H9 (cell line): ENCODE data around the gene GCLC. TPM values are rescaled to one million over a fixed set of nuclear protein-coding genes. Genes with fewer than 3 reads are reported as not detected.

Source experiments
- DNase-seq: peaks from one replicate; pipeline ENCODE4 v3.0.0-alpha.2; 2017
- H2AFZ ChIP-seq: one replicate; pipeline ENCODE4 v1.6.1; 2013; ENCODE audit warnings: mild to moderate bottlenecking, low read length, control low read depth, moderate library complexity
- H2AK5ac ChIP-seq: 2 replicates; pipeline ENCODE4 v1.6.1; 2013; ENCODE audit warnings: low read length, control low read depth, mixed read lengths; ENCODE audit not compliant: insufficient read length
- H2BK120ac ChIP-seq: one replicate; pipeline ENCODE4 v1.6.1; 2013; ENCODE audit warnings: low read depth, mild to moderate bottlenecking, low read length, control low read depth, inconsistent platforms; ENCODE audit not compliant: poor library complexity, severe bottlenecking
- H2BK12ac ChIP-seq: 2 replicates; pipeline ENCODE4 v1.6.1; 2013; ENCODE audit warnings: low read length, control low read depth, mixed read lengths, low read depth; ENCODE audit not compliant: insufficient read length
- H2BK15ac ChIP-seq: 2 replicates; pipeline ENCODE4 v1.6.1; 2013; ENCODE audit warnings: low read depth, low read length, control low read depth
- H2BK20ac ChIP-seq: one replicate; pipeline ENCODE4 v1.6.1; 2013; ENCODE audit warnings: low read depth, mild to moderate bottlenecking, low read length, control low read depth, inconsistent platforms; ENCODE audit not compliant: poor library complexity, severe bottlenecking
- H2BK5ac ChIP-seq: 2 replicates; pipeline ENCODE4 v1.6.1; 2013; ENCODE audit warnings: low read length, control low read depth, mixed read lengths; ENCODE audit not compliant: insufficient read length
- H3K14ac ChIP-seq: 2 replicates; pipeline ENCODE4 v1.6.1; 2013; ENCODE audit warnings: low read length, control low read depth; ENCODE audit not compliant: insufficient read depth
- H3K18ac ChIP-seq: 2 replicates; pipeline ENCODE4 v1.6.1; 2013; ENCODE audit warnings: low read depth, mild to moderate bottlenecking, mixed read lengths, low read length, control low read depth; ENCODE audit not compliant: insufficient read length
- H3K23ac ChIP-seq: 2 replicates; pipeline ENCODE4 v1.6.1; 2013; ENCODE audit warnings: low read length, control low read depth, mixed read lengths, low read depth; ENCODE audit not compliant: insufficient read length
- H3K23me2 ChIP-seq: 2 replicates; pipeline ENCODE4 v1.6.1; 2013; ENCODE audit warnings: low read depth, mild to moderate bottlenecking, mixed read lengths, low read length, control low read depth; ENCODE audit not compliant: insufficient read length, poor library complexity, severe bottlenecking
- H3K27ac ChIP-seq: 2 replicates; pipeline ENCODE4 v1.5.1; 2013; ENCODE audit warnings: low read length, control low read depth, mixed read lengths, low read depth; ENCODE audit not compliant: insufficient read length
- H3K27me3 ChIP-seq: 2 replicates; pipeline ENCODE4 v1.6.1; 2013; ENCODE audit warnings: low read length, control low read depth, inconsistent platforms; ENCODE audit not compliant: insufficient read depth
- H3K4ac ChIP-seq: 2 replicates; pipeline ENCODE4 v1.6.1; 2013; ENCODE audit warnings: low read depth, mild to moderate bottlenecking, control low read depth, inconsistent platforms, low read length, moderate library complexity
- H3K4me1 ChIP-seq: 2 replicates; pipeline ENCODE4 v1.6.1; 2013; ENCODE audit warnings: low read length, control low read depth, inconsistent platforms; ENCODE audit not compliant: insufficient read depth
- H3K4me2 ChIP-seq: 2 replicates; pipeline ENCODE4 v1.6.1; 2013; ENCODE audit warnings: low read length, control low read depth, mixed read lengths; ENCODE audit not compliant: insufficient read length, insufficient read depth
- H3K56ac ChIP-seq: 2 replicates; pipeline ENCODE4 v1.6.1; 2013; ENCODE audit warnings: low read depth, mild to moderate bottlenecking, mixed read lengths, low read length, control low read depth; ENCODE audit not compliant: insufficient read length
- H3K79me1 ChIP-seq: 2 replicates; pipeline ENCODE4 v1.6.1; 2013; ENCODE audit warnings: low read depth, mild to moderate bottlenecking, moderate library complexity, low read length, control low read depth, inconsistent platforms; ENCODE audit not compliant: insufficient read depth, poor library complexity, severe bottlenecking
- H3K79me2 ChIP-seq: 2 replicates; pipeline ENCODE4 v1.6.1; 2013; ENCODE audit warnings: low read length, control low read depth, inconsistent platforms; ENCODE audit not compliant: insufficient read depth
- H3K9ac ChIP-seq: 2 replicates; pipeline ENCODE4 v1.6.1; 2013; ENCODE audit warnings: low read length, control low read depth, mixed read lengths; ENCODE audit not compliant: insufficient read length; ENCODE audit errors: extremely low read depth
- H3K9me3 ChIP-seq: one replicate; pipeline ENCODE4 v1.6.1; 2013; ENCODE audit warnings: low read depth, low read length, inconsistent platforms; ENCODE audit not compliant: control insufficient read depth
- H3T11ph ChIP-seq: one replicate; pipeline ENCODE4 v1.6.1; 2013; ENCODE audit warnings: mild to moderate bottlenecking, low read length, control low read depth, inconsistent platforms
- H4K20me1 ChIP-seq: one replicate; pipeline ENCODE4 v1.6.1; 2013; ENCODE audit not compliant: control insufficient read depth, insufficient read length, insufficient read depth
- H4K5ac ChIP-seq: 2 replicates; pipeline ENCODE4 v1.6.1; 2013; ENCODE audit warnings: low read depth, mild to moderate bottlenecking, mixed read lengths, low read length, control low read depth; ENCODE audit not compliant: insufficient read length
- H4K8ac ChIP-seq: replicated peaks from 2 replicates; pipeline ENCODE4 v1.6.1; 2013; ENCODE audit warnings: low read length, control low read depth, mixed read lengths, low read depth; ENCODE audit not compliant: insufficient read length
- H4K91ac ChIP-seq: 2 replicates; pipeline ENCODE4 v1.6.1; 2013; ENCODE audit warnings: low read depth, mild to moderate bottlenecking, moderate library complexity, mixed read lengths, low read length, control low read depth; ENCODE audit not compliant: insufficient read length
- H3K27ac Mint-ChIP-seq, 3 experiments: 2 replicates in 2 of 3; 3 replicates in 1 of 3; pipeline ENCODE4 v1.8.0; 2020 to 2021; ENCODE audit warnings: mixed read lengths in 3 of 3, mild to moderate bottlenecking in 1 of 3, moderate library complexity in 1 of 3
- H3K27me3 Mint-ChIP-seq: 2 replicates; pipeline ENCODE4 v1.8.0; 2021; ENCODE audit warnings: low read depth, mild to moderate bottlenecking, moderate library complexity, mixed read lengths
- H3K36me3 Mint-ChIP-seq, 3 experiments: 2 replicates in 2 of 3; 3 replicates in 1 of 3; pipeline ENCODE4 v1.8.0; 2020 to 2021; ENCODE audit warnings: low read depth in 3 of 3, mixed read lengths in 3 of 3; ENCODE audit not compliant: insufficient read depth in 1 of 3
- H3K4me1 Mint-ChIP-seq, 2 experiments: 2 replicates each; pipeline ENCODE4 v1.8.0; 2020; ENCODE audit warnings: mixed read lengths in 2 of 2
- H3K4me3 Mint-ChIP-seq, 2 experiments: 2 replicates in 1 of 2; 3 replicates in 1 of 2; pipeline ENCODE4 v1.8.0; 2020 to 2021; ENCODE audit warnings: mild to moderate bottlenecking in 2 of 2, mixed read lengths in 2 of 2, moderate library complexity in 1 of 2
- H3K9me3 Mint-ChIP-seq, 2 experiments: 2 replicates in 1 of 2; 3 replicates in 1 of 2; pipeline ENCODE4 v1.8.0; 2020; ENCODE audit warnings: mild to moderate bottlenecking in 2 of 2, mixed read lengths in 2 of 2, moderate library complexity in 1 of 2
- CTCF ChIP-seq: fragments of 200-600 bp; sonication (generic); conservative IDR thresholded peaks from 3 replicates; pipeline ENCODE4 v1.8.0; 2021; ENCODE audit warnings: antibody characterized with exemption, mild to moderate bottlenecking
- WGBS: extraction: QIAGEN DNeasy Blood & Tissue Kit; methylation state at CpG from one replicate; pipeline ENCODE4 v1.1.7; 2013; ENCODE audit warnings: missing lambda C conversion rate, low lambda C conversion rate, mixed read lengths; ENCODE audit not compliant: insufficient read length; ENCODE audit errors: extremely low coverage; 5-methylcytosine and 5-hydroxymethylcytosine counted together
- total RNA-seq: library from RNA; stranded (reverse); gene quantifications from 2 replicates; pipeline ENCODE4 v1.2.1, GENCODE V29; 2021

The GCLC gene
- total RNA-seq, 1 experiment from 2014 or later = 55.5 TPM

GRCh38 chr6:53513056-53513455 lies 31.8 kb downstream of the GCLC start:
- Mint-ChIP-seq H3K4me3 (no peak overlapping the region), H3K36me3 (peaks cover 33 to 60% (median 51%) of the 10 kb centered on the region in 3 experiments; a peak in 6 of 7 replicates), H3K27ac (no peak overlapping the region), H3K27me3 (no peaks in the 10 kb centered on the region), H3K4me1 (no peaks in the 10 kb centered on the region), H3K9me3 (no peaks in the 10 kb centered on the region)
- Histone ChIP-seq H2BK120ac (no peak overlapping the region), H3K18ac (no peak overlapping the region), H3K27me3 (no peaks in the 10 kb centered on the region), H2AK5ac (no peak overlapping the region), H3K79me2 (peaks cover 2% of the 10 kb centered on the region; the same call in 1 of the 2 replicates), H3K23me2 (no peaks in the 10 kb centered on the region), H2BK12ac (no peak overlapping the region), H2BK20ac (no peak overlapping the region), H3K4me2 (no peak overlapping the region), H3K9ac (no peak overlapping the region), H2BK5ac (no peak overlapping the region), H3K23ac (no peak overlapping the region), H3K9me3 (no peaks in the 10 kb centered on the region), H3K4ac (no peak overlapping the region), H3K79me1 (no peaks in the 10 kb centered on the region), H4K91ac (no peak overlapping the region), H3K56ac (no peak overlapping the region), H4K5ac (no peak overlapping the region), H3T11ph (no peak overlapping the region), H3K4me1 (no peaks in the 10 kb centered on the region), H4K8ac (no peak overlapping the region), H4K20me1 (no peaks in the 10 kb centered on the region), H3K14ac (no peak overlapping the region), H3K27ac (no peak overlapping the region), H2BK15ac (no peak overlapping the region), H2AFZ (no peak overlapping the region)
- WGBS = no CpG with 5 or more reads among the region's 4 CpGs
- no peak for DNase-seq
- TF ChIP-seq CTCF = no peak
